GM18909 (cell line): Measurements from ENCODE around the gene TMPRSS5.
A peak's percentile ranks its signal among the peaks of the same experiment; 100 is the strongest.
"Not testable (repeated sequence)": the region's sequence is repeated elsewhere in the genome, so short reads cannot be mapped to it uniquely, and the experiment has no call there.

Experiments used
- ATAC-seq: cut with Tn5 transposase; IDR thresholded peaks from one replicate; pipeline ENCODE4 v1.9.1; 2021; ENCODE audit warnings: mild to moderate bottlenecking; ENCODE audit not compliant: unreplicated experiment, poor library complexity

TMPRSS5 gene

GRCh38 chr11:113697756-113698407, 8.2 kb downstream of the TMPRSS5 start:
- no peak for ATAC-seq

- ATAC-seq = no peak
Observed at GRCh38 chr11:113697111-113697510, 9.0 kb downstream of the TMPRSS5 start.

DNA sequence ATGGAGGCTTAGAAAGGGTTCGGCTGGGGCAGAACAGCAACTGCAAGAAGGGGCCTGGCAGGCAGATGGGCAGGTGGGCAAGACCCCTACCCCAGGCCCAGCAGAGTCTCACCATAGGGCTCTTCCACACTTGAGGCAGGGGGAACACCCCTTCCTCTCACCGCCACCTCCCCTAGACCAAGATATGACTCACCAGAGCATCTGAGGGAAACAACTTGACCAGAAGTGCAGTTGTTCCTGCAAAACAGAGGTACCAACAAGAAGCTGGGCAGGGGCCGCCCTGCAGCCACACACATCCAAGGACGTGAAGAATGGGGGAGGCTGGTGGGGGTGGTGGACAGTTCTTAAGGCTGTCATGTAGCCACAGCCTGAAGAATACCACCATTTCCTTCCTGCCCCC, 10.9 kb downstream of the TMPRSS5 start:
- ATAC-seq = no peak

GRCh38 chr11:113694390-113694789, 11.7 kb downstream of the TMPRSS5 start:
- no peak for ATAC-seq

DNA sequence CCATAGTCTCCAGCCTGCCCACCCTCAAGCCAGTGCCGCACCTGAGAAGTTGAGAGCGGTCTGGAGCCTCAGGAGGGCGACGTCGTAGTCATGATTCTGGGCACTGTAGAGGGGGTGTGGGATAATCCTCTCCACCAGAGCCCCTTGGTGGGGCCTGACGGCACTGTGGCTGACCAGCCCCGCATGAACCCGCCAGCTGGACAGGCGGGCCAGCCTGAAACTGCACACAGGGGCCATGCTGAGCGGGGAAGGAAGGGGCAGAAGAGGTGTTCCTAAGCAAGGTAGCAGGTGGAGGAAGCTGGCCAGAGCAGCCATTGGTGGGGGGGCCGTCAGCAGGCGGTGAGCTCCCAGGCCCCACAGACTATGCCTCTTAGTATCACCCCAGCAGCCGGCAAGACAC, 13.1 kb downstream of the TMPRSS5 start:
- no peak for ATAC-seq

DNA sequence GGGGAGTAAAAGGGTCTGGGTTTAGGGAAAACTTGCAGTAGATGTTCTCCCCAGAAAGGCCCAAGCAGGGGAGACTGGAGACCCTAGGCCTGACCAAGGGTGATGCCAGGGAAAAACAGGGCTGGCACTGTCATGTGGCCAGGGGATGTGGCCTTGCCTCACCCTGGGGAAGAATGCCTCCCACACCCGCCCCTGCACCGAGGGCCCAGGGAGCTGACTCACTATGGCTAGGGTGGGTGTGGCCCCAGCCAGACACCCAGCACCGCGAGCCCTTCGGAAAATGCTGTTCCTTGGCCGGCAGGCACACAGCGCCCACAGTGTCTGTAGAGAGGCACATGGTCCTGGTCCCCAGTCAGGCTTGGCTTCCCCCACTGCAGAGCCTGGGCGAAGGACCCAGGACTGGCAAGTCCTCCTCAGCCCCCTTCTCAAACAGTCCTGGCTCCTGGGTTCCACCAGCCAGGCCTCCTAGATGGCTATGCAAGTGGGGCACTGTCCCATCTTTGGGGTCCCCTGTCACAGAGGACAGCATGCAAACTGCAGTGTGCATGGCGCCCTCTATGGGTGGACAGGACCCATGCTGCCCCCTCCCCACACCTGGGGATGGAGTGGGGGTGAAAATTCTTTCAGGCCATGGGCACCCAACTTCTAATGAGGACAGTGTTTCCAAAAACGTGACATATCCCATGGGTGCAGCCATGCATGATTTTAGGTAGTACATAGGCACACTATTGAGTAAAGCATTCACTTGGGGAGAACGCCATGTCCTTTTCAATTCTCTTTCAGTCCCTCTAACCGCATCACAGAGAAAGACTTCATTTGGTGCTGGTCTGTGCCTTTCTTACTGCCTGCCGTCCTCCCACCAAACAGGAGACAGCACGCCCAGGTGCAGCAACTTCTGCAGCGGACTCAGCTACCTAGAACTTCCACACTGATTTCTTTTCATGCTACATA, 15.2 kb downstream of the TMPRSS5 start:
- ATAC-seq = no peak

GRCh38 chr11:113689768-113690618, 16.1 kb downstream of the TMPRSS5 start:
- no peak for ATAC-seq

DNA sequence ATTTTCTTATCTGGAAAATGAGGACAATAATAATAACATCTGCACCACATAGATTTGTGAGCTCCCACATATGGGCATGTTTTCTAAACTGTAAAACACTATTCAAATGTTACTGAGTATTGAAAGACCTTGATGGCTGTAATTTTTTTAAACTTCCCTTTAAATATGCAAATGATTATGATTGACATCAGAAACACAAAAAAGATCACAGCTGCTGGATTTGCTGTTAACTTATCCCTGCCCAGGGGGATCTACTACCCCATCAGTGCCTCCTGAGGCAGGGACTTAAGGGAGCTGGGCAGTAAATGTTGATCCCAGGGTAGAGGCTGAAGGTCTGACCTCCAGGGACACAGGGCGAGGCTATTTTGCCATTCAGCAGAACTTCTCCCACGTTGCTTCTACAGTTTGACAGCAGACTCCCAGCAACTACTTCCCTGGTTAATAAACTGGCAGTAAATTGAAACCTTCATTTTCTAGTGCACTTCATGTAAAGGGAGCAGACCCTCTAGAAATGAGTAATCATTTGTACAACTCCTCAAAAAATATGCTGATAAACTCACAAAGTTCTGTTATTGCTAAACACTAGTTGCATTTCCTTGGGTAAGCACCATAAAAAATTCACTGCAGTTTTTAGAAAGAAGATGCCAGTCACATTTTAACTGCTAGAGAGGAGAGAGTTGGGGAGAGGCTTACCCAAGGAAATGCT, 20.3 kb downstream of the TMPRSS5 start:
- peak; percentile 46 for ATAC-seq

- ATAC-seq = no peak
Observed at GRCh38 chr11:113684496-113684895, 21.6 kb downstream of the TMPRSS5 start.

GRCh38 chr11:113683481-113684046, 22.5 kb downstream of the TMPRSS5 start:
- no peak for ATAC-seq

DNA sequence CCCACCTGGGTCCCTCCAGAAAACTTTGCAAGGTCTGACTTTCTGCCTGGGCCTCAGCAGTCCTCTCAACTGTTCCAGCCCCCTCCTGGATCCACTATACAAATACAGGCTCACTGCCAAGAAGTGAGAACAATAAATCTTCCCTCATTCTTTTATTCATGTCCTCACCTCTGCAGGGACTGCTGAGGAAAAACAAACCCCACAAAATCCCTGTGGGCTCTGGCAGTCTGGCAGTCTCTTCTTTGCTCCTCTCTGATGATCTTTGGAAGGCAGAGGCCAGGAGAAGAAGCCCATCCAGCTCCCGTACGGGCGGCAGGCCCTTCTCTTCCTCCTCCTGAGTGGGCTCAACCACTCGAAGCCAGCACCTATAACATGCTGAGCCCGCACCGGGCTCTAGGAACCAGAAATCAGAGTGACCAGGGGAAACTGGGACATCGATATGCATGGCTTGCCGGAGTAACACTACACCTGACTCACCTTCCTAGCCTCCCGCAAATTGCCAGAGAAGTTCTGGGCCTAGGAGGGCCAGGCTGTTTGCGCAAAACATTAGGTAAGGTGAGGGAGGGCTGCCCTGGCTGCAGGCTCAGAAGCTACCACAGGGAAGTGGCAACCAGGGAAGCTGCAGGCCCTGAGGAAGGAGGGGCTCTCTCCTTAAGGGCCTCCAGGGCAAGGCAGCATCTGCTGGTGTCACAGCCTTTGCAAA, 24.2 kb downstream of the TMPRSS5 start:
- no peak for ATAC-seq

GRCh38 chr11:113681282-113681681, 24.8 kb downstream of the TMPRSS5 start:
- ATAC-seq = no peak

GRCh38 chr11:113677685-113678084, 28.4 kb downstream of the TMPRSS5 start:
- no peak for ATAC-seq

DNA sequence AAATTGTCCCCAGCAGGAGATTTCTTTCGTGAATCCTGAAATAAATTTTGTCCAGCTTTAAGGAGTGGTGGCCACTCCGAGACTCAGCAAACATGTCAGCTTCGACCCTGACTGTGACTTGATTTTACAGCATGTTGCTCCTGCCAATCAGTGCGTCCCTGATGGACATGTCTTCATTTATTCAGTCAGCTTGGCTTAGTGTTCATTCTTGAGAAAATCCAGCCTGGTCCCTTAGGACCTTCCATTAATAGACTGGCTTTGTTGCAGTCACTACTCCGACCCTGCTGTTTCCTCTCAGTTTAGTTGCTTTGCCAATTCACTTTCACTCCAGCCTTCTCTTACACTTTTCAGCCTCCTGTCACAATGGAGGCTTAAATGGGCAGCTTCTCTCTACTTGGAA, 30.5 kb downstream of the TMPRSS5 start:
- no peak for ATAC-seq

DNA sequence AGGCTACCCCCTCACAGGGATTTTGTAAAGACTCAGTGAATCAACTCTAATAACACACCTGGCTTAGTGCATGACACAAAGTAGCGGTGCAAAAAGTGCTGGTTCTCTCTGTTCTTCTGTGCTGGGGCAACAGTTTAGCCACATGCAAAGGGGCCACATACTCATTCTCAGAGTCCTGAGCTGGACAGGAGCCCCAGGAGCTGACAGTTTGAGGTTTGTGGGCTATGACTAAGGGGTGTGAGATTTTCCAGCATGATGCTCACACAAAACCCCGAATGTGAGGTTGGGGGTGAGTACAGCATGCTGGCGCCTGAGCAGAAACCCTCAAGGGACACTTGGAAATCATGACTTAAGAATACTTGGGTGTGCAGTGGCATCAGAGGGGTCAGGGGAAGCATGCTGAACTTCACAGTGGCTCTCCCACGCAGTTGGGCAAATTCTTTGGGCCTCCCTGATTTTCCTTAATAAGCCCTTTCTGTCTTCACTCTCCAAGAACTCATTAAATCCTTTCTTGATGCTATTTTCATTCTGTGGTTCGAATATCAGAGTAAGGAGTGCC, 31.0 kb downstream of the TMPRSS5 start:
- ATAC-seq = peak; percentile 72

DNA sequence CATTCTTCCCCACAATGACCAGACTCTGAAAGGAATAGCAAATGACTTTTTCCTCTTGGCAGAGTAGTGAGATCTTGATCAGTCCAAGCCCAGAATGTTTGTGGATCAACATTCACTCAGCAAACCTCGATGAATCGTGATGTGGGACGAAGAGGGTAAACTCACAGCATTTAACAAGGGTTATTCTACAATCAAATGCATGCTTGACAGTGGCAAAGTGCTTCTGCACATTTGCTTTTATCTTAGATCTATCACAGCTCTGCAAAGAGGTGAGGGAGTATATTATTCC, 31.8 kb downstream of the TMPRSS5 start:
- no peak for ATAC-seq

DNA sequence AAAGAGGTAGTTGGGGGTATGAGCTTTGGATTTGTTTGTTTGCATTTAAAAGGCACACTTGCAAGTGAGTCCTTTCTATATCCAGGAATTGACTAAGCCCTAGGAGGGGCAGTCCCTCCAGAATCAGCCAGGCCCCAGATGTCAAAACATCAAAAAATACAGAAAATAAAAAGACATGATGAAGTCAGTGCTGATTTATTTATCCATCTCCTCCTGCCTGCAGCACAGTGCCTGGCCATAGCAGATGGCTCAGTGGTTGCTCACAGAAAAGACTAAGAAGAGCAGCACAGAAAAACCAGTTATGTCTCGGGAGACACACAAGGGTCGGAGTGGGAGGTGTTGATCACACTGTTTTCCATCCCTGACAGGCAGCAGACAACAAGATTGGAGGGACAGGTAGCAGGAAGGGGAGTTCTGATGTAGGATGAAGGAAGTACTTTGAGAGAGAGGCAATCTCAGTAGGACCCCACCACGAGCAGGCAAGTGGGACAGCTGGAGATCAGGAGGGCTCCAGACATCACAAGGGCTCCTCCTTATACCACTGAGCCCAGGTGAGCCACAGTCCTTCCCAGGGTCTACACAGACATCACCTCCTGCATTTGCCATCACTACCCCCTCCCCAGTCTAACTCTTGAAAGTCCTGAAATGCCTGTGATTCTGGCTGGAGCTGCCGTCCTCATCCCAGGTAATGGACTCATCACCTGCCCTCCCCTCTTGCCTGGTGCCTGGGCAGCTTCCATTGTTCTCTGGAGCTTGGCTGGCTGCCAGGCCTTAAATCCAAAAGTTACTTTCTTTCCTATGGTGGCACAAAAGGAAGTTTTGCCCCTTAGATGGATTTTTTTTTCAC, 32.3 kb downstream of the TMPRSS5 start:
- no peak for ATAC-seq

GRCh38 chr11:113671914-113672313, 34.2 kb downstream of the TMPRSS5 start:
- not testable (repeated sequence) for ATAC-seq
